GM18507 (cell line): ENCODE measurements around the gene ZNF503.

Experiments
- DNase-seq: peaks from one replicate; pipeline ENCODE4 v3.0.0; 2011; ENCODE audit warnings: low read depth; ENCODE audit not compliant: insufficient read length; ENCODE audit errors: extremely low spot score
- FAIRE-seq: peaks from 2 replicates; lab custom pipeline; 2011; peaks lifted over from hg19 to GRCh38; lab: Jason Lieb, UNC

Gene ZNF503

GRCh38 chr10:75432176-75432575, 30.6 kb upstream of the ZNF503 start:
- FAIRE-seq (no peak), DNase-seq (no peak)

- DNase-seq (no peak), FAIRE-seq (no peak)
These were observed 29.9 kb upstream of the ZNF503 start, which contains the start of gene LRMDA for GRCh38 chr10:75431180-75432111. Gene LRMDA, plus strand, starts transcription at chr10:75431624.

DNA sequence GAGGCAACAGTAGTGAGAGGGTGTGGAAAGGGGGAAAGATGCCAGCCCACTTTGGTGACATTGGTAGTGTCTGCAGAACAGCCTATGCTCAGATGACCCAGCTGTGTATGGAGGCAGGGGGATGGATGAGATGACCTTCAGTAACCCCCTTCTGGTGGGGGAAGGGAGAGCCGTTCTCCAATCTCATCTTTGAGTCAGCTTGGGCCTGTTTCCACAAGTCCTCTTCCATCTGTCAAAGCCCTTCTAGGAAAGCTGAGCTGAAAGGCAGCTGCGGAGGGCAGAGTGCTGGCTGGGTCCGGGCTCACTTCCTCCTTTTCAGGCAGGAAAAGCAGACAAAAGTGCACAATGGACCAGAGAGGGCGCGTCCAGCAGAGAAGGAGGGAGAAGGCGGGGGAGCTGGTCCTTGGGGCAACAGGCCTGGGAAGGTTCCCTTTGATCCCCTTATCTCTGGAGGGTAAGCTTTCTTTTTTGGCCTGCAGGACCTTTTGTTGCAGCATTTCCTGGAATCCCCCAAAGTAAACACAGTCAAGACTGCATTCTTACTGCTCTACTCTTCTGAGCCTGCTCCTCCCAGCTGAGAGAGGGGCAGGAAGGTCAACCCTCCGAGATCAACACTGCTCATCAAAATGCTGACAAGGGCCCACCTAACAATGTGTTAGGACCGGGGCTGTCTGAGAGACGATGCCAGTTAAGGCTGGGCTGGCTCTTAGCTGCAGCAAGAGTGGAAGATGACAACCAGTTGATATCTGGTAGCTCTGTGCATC, 28.6 kb upstream of the ZNF503 start:
- DNase-seq (no peak), FAIRE-seq (no peak)

- no peak for FAIRE-seq
These were observed 27.7 kb upstream of the ZNF503 start for GRCh38 chr10:75429159-75429827.

DNA sequence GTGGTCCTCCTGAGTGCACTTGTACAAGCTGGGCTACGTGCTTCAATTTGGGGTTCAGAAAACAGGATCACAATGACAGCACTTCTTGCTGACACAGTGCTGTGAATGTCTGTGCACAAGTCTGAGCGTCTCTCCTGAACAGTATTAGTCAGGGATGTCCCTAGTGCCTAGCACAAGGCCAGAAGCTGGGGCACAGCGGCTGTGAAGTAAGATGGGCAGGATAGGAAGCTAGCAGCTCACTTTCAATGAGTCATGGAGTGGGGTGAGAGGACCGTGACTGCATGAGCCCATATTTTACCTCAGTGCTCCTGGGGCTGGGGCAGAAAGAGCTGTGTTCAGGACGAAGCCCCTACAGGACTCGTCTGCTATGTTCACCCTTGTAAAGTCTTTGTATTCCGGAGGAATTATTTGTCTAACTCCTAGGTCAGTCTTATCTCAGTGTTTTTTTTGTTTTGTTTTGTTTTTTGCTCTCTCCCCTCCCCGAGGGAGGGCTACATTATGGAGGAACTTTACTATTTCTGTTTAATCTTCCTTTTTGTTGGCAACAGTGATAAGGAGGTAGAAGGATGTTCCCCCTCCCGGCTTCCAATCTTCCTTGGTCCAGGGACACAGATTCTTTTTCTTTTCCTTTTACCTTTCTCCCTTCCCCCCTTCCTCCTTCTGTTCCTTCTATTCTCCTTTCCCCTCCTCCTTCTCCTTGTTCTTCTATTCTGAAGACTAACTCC, 27.0 kb upstream of the ZNF503 start:
- no peak for FAIRE-seq
- DNase-seq, result no peak

More at GRCh38 chr10:75429159-75429827, 27.7 kb upstream of the ZNF503 start:
- no peak for DNase-seq

DNA sequence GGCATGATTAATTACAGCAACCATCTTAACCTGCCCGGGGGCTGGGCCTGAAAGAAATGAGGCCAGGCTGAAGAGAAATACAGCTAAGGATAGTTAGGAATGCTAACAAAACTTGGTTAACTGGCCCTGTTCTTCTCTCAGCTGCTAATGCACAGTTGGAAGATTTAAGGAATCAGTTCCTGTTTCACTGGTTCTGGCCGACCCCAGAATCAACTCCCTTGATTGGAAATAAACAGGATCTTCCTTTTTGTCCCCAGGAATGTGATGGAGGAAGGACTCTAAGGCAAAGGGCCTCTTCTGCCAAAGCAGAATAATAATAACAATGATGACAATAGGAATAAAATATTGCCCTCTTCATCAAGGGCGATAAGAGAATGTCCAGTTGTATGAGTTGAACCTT, 26.4 kb upstream of the ZNF503 start:
- DNase-seq, result no peak
- FAIRE-seq, result no peak

- DNase-seq, result no peak
- no peak for FAIRE-seq
These were observed 25.3 kb upstream of the ZNF503 start for GRCh38 chr10:75426880-75427279.

- no peak for FAIRE-seq
- DNase-seq, result no peak
These were observed 23.9 kb upstream of the ZNF503 start for GRCh38 chr10:75425291-75426079.

DNA sequence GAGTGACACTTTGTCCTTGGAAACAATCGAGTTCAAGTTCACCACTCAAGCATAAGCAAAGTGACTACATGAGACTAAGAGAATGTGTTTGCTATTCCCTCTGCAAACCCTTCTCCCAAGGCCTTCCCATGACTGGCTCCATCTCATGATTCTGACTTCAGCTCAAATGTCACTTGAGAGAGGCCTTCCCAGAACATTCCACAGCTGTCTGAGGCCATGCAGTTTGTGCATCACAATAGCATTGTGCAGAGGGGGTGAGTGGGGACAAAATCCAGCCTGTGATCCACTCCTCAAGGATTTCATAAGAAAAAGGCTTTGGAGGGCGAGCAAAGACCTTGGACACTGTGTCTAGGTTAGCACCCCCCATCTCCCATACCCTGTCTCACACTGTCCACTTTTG, 23.0 kb upstream of the ZNF503 start:
- no peak for DNase-seq
- no peak for FAIRE-seq

DNA sequence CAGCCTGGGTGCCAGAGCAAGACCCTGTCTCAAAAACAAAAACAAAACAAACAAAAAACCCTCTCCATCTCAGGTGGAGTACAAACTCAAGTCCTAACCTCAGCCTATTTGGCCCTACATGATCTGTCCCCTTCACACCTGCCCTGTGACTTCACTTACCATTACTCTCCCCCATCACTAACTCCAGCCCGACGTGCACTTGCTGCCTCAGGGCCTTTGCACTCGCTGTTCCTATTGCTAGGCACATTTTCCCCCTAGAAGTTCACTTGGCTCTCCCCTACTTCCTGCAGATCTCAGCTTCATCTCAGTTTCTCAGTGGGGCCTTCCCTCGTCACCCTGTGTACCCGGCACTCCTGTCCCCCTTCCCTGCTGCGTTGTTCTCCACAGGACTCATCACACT, 21.3 kb upstream of the ZNF503 start:
- no peak for FAIRE-seq
- no peak for DNase-seq

DNA sequence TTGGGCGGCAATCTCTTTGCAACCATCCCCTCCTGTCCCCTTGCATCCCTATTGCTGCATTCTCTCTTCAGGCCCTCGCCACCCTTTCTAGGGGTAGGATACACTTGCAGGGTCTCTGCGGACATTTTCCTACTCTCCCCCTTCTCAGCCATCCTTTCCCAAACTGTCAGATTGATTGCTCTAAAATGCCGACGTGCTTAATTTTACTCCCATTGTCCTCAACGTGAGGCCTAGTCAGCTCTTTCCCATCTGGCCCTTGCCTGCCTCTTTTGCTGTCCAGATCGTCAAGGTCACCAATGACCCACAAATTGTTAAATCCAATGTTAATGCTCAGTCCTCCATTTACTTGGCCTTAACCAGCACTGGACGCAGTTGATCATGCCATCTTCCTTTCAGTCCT, 17.1 kb upstream of the ZNF503 start:
- DNase-seq, result no peak
- no peak for FAIRE-seq

DNA sequence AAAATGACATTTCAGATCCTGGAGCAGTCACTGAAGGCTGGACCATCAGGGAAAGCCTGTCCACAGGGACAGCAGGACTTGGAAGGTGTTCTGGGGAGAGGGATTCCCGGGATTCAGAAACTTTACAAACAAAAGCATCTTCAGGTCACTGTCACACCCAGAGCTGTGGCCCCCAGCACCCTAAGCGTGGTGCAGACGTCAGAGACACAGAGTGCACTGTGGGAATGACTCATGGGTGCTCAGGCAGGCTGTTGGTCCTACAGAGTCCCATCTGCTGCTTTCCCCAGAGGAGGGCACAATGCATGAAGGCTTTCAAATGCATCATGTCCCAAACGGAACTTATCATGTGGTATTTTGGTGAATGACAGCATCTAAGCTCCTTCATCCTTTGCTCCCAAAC, 16.7 kb upstream of the ZNF503 start:
- no peak for FAIRE-seq
- no peak for DNase-seq

DNA sequence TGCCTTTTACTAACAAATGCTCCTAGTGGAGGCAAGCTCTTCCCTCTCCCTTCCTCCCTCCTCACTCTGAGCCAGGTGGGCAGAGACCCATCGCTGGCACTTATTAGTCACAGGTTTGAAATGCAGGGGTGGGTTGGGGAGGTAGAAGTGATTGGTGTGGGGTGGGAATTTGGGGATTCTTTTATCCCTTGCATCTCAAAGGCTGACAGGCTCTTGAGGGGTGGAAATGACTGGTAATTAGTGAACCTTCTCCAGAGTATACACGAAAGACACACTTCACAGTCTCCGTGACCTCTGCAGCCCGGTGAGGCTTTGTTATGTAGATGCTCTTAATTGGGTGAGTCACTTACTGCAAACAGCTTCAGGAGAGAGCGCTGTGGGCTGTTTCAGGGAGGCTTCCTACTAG, 16.0 kb upstream of the ZNF503 start:
- DNase-seq (no peak), FAIRE-seq (no peak)

- FAIRE-seq (no peak), DNase-seq (no peak)
These were observed 13.0 kb upstream of the ZNF503 start for GRCh38 chr10:75414527-75414926.

DNA sequence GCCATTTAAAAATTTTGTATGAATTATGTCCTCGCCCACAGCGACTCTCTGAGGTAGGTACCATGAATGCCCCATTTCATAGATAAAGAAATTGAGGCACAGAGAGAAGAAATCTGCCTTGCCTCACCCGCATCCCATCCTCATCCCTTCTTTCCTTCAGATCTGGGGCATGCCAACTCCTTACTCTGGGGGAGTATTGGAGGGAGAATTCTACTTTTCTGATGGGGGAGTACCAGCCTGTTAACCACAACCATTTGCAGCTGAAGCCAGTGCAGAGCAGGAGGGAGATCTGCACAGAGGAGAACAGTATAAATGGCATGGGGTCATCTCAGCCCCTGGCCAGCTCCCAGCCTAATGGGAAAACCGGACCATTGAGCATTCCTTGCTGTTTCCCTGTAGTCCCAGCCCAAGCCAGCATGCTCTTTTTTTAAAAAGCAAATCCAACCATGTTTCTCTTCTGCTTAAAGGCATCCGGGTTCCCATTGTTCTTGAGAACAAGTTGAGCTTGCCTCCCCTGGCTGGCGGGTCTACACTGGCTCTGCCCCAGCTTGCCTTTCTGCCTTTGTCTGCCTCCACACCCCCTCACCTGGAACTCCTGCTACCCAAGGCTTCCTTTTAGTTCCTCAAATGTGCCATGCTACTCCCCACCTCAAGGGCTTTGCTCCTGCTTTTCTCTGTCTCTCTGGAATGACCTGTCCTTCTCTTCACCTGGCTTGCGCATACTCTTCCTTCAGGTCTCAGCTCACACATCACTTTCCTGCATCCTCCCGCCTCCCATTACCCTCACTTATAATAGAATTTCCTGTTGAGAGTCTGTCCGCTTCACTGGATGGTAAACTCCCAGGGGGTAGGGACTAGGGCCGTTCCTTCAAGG, 8.8 kb upstream of the ZNF503 start:
- FAIRE-seq, result no peak
- no peak for DNase-seq

GRCh38 chr10:75408911-75409885, 7.6 kb upstream of the ZNF503 start:
- FAIRE-seq (no peak), DNase-seq (no peak)

- DNase-seq, result no peak
- no peak for FAIRE-seq
These were observed 6.9 kb upstream of the ZNF503 start for GRCh38 chr10:75408509-75408875.
